H1 (cell line): ENCODE results near the gene AP4B1. TPM values are rescaled to one million over a fixed set of nuclear protein-coding genes. Genes with fewer than 3 reads are reported as not detected.

ENCODE experiments used
- CTCF ChIA-PET: fragments of 300-600 bp; sonication (Branson Sonifier 250); formaldehyde crosslinking; loops from one replicate; lab custom pipeline; 2021; ENCODE audit not compliant: partially characterized antibody; lab: Charles Lee
- POLR2A ChIA-PET: fragments of 300-600 bp; sonication (Branson Sonifier 250); formaldehyde crosslinking; loops from one replicate; lab custom pipeline; 2021; ENCODE audit warnings: inconsistent platforms; ENCODE audit not compliant: partially characterized antibody; lab: Charles Lee
- DNase-seq, 2 experiments: peaks; one replicate each; pipeline versions ENCODE4 v3.0.0 to v3.0.0-alpha.2; 2010 to 2022; ENCODE audit warnings: low spot score in 2 of 2, low read depth in 1 of 2, mixed read lengths in 1 of 2
- FAIRE-seq: peaks from 2 replicates; lab custom pipeline; 2011; peaks lifted over from hg19 to GRCh38; lab: Jason Lieb, UNC
- H2AFZ ChIP-seq: 2 replicates; pipeline ENCODE4 v1.8.1; 2012; ENCODE audit warnings: low read length, inconsistent platforms
- H2AK5ac ChIP-seq: 2 replicates; pipeline ENCODE4 v1.6.1; 2013; ENCODE audit warnings: low read depth, low read length
- H2BK120ac ChIP-seq: replicated peaks from 2 replicates; pipeline ENCODE3; 2013; ENCODE audit warnings: low read depth, low read length, inconsistent platforms
- H2BK12ac ChIP-seq: 2 replicates; pipeline ENCODE4 v1.6.1; 2013; ENCODE audit warnings: low read depth, low read length
- H2BK15ac ChIP-seq: 2 replicates; pipeline ENCODE4 v1.6.1; 2013; ENCODE audit warnings: low read length
- H2BK20ac ChIP-seq: 2 replicates; pipeline ENCODE4 v1.6.1; 2013; ENCODE audit warnings: low read length
- H2BK5ac ChIP-seq: 2 replicates; pipeline ENCODE4 v1.6.1; 2013; ENCODE audit warnings: low read depth, low read length
- H3K14ac ChIP-seq: 2 replicates; pipeline ENCODE4 v1.6.1; 2013; ENCODE audit warnings: inconsistent platforms; ENCODE audit not compliant: insufficient read length
- H3K18ac ChIP-seq: 2 replicates; pipeline ENCODE4 v1.6.1; 2013; ENCODE audit warnings: low read length; ENCODE audit errors: extremely low read depth
- H3K23ac ChIP-seq: 2 replicates; pipeline ENCODE4 v1.6.1; 2013; ENCODE audit warnings: inconsistent platforms; ENCODE audit not compliant: insufficient read length
- H3K23me2 ChIP-seq: 2 replicates; pipeline ENCODE4 v1.6.1; 2013; ENCODE audit warnings: low read depth, low read length
- H3K27ac ChIP-seq: 2 replicates; pipeline ENCODE4 v1.6.1; 2011; ENCODE audit warnings: low read depth, low read length, inconsistent platforms
- H3K27me3 ChIP-seq, 4 experiments: replicated peaks in 1 of 4; 1 replicate in 1 of 4; 2 replicates in 3 of 4; pipeline versions ENCODE4 v1.6.1 to v1.8.1; 2011 to 2013; ENCODE audit warnings: low read length in 3 of 4, mild to moderate bottlenecking in 3 of 4, inconsistent platforms in 2 of 4, mixed read lengths in 2 of 4, moderate library complexity in 1 of 4; ENCODE audit not compliant: control insufficient read depth in 3 of 4, insufficient read depth in 3 of 4; ENCODE audit errors: extremely low read depth in 1 of 4
- H3K36me3 ChIP-seq, 4 experiments: 2 replicates each; pipeline versions ENCODE4 v1.6.1 to v1.8.1; 2011 to 2013; ENCODE audit warnings: mild to moderate bottlenecking in 4 of 4, low read length in 3 of 4, moderate library complexity in 2 of 4, control low read depth in 1 of 4, inconsistent platforms in 1 of 4; ENCODE audit not compliant: insufficient read depth in 4 of 4, control insufficient read depth in 2 of 4
- H3K4ac ChIP-seq: replicated peaks from 2 replicates; pipeline ENCODE3; 2013; ENCODE audit warnings: low read length, low read depth, mixed read lengths, inconsistent platforms; ENCODE audit not compliant: insufficient read length
- H3K4me1 ChIP-seq, 4 experiments: replicated peaks in 1 of 4; 1 replicate in 1 of 4; 2 replicates in 3 of 4; pipeline versions ENCODE4 v1.6.1 to v1.8.1; 2011 to 2013; ENCODE audit warnings: low read length in 3 of 4, inconsistent platforms in 2 of 4, mixed read lengths in 1 of 4; ENCODE audit not compliant: insufficient read depth in 4 of 4, control insufficient read depth in 3 of 4
- H3K4me2 ChIP-seq, 2 experiments: 2 replicates each; pipeline versions ENCODE4 v1.6.1 to v1.8.1; 2011 to 2013; ENCODE audit warnings: low read depth in 2 of 2, low read length in 2 of 2, control low read depth in 1 of 2, inconsistent platforms in 1 of 2, mild to moderate bottlenecking in 1 of 2; ENCODE audit not compliant: insufficient read depth in 1 of 2
- H3K4me3 ChIP-seq, 4 experiments: fragments of 200-600, 300-600 bp in 1 of 4; sonication (generic), shearing (Covaris generic), sonication (Bioruptor Twin) in 1 of 4; 2 replicates each; pipeline versions ENCODE4 v1.5.1 to v1.8.1; 2011 to 2016; ENCODE audit warnings: low read length in 4 of 4, low read depth in 3 of 4, control low read depth in 2 of 4, inconsistent platforms in 2 of 4, mild to moderate bottlenecking in 2 of 4, mixed read lengths in 1 of 4, moderate library complexity in 1 of 4; ENCODE audit not compliant: insufficient read depth in 2 of 4; ENCODE audit errors: extremely low read depth in 1 of 4
- H3K56ac ChIP-seq: replicated peaks from 2 replicates; pipeline ENCODE3; 2013; ENCODE audit warnings: low read depth, mild to moderate bottlenecking, mixed read lengths, low read length, inconsistent platforms; ENCODE audit not compliant: insufficient read length
- H3K79me1 ChIP-seq: 2 replicates; pipeline ENCODE4 v1.6.1; 2013; ENCODE audit warnings: low read depth, low read length, control low read depth
- H3K79me2 ChIP-seq, 2 experiments: 2 replicates each; pipeline versions ENCODE4 v1.6.1 to v1.8.1; 2012 to 2013; ENCODE audit warnings: low read length in 2 of 2, mild to moderate bottlenecking in 2 of 2, inconsistent platforms in 1 of 2; ENCODE audit not compliant: insufficient read depth in 2 of 2, control insufficient read depth in 1 of 2
- H3K9ac ChIP-seq, 4 experiments: replicated peaks in 1 of 4; 1 replicate in 1 of 4; 2 replicates in 3 of 4; pipeline versions ENCODE4 v1.6.1 to v1.8.1; 2011 to 2013; ENCODE audit warnings: low read depth in 3 of 4, low read length in 3 of 4, control low read depth in 2 of 4, mild to moderate bottlenecking in 2 of 4, moderate library complexity in 2 of 4, inconsistent platforms in 1 of 4; ENCODE audit errors: extremely low read depth in 1 of 4
- H3K9me3 ChIP-seq, 2 experiments: 2 replicates each; pipeline versions ENCODE4 v1.6.1 to v1.8.1; 2012 to 2013; ENCODE audit warnings: mild to moderate bottlenecking in 2 of 2, moderate library complexity in 2 of 2, control low read depth in 1 of 2, inconsistent platforms in 1 of 2, low read depth in 1 of 2, low read length in 1 of 2, mixed read lengths in 1 of 2; ENCODE audit not compliant: insufficient read depth in 2 of 2
- H4K20me1 ChIP-seq, 2 experiments: replicated peaks in 1 of 2; 2 replicates each; pipeline versions ENCODE3 to v1.8.1; 2011 to 2013; ENCODE audit warnings: inconsistent platforms in 2 of 2, low read length in 2 of 2, mild to moderate bottlenecking in 1 of 2; ENCODE audit not compliant: insufficient read depth in 2 of 2, control insufficient read depth in 1 of 2
- H4K5ac ChIP-seq: 2 replicates; pipeline ENCODE4 v1.6.1; 2013; ENCODE audit warnings: low read length, low read depth, mixed read lengths, inconsistent platforms; ENCODE audit not compliant: insufficient read length
- H4K8ac ChIP-seq: 2 replicates; pipeline ENCODE4 v1.8.0; 2013; ENCODE audit warnings: mild to moderate bottlenecking, moderate library complexity, low read length, inconsistent platforms; ENCODE audit not compliant: insufficient read depth; ENCODE audit errors: extremely low read depth
- H4K91ac ChIP-seq: replicated peaks from 2 replicates; pipeline ENCODE3; 2013; ENCODE audit warnings: low read length, mixed read lengths, inconsistent platforms; ENCODE audit not compliant: insufficient read length
- BACH1 ChIP-seq: IDR thresholded peaks from 2 replicates; pipeline ENCODE4 v1.6.1; 2012; ENCODE audit warnings: low read length, improper control_type of control experiment
- CBX5 ChIP-seq: fragments of 300-800, 300-1000 bp; sonication (generic); IDR thresholded peaks from 2 replicates; pipeline ENCODE4 v1.7.1; 2016; ENCODE audit warnings: antibody characterized with exemption, low read length, low read depth
- CHD2 ChIP-seq: IDR thresholded peaks from 2 replicates; pipeline ENCODE4 v1.6.1; 2012; ENCODE audit warnings: low read length, improper control_type of control experiment
- CREB1 ChIP-seq: IDR thresholded peaks from 2 replicates; pipeline ENCODE4 v1.6.1; 2012; ENCODE audit warnings: inconsistent platforms
- GABPA ChIP-seq: IDR thresholded peaks from 2 replicates; pipeline ENCODE4 v1.6.1; 2011; ENCODE audit warnings: mild to moderate bottlenecking, low read length, moderate library complexity, borderline replicate concordance; ENCODE audit not compliant: insufficient read depth
- GTF2F1 ChIP-seq: IDR thresholded peaks from 2 replicates; pipeline ENCODE4 v1.6.1; 2012; ENCODE audit warnings: low read depth, low read length, improper control_type of control experiment, borderline replicate concordance
- JUND ChIP-seq: IDR thresholded peaks from 2 replicates; pipeline ENCODE4 v1.6.1; 2011; ENCODE audit warnings: mild to moderate bottlenecking, improper control_type of control experiment, low read length
- NANOG ChIP-seq: IDR thresholded peaks from 2 replicates; pipeline ENCODE4 v1.6.1; 2011; ENCODE audit warnings: low read length, low read depth, mild to moderate bottlenecking, inconsistent platforms; ENCODE audit not compliant: insufficient read depth, poor library complexity, severe bottlenecking
- NRF1 ChIP-seq: IDR thresholded peaks from 2 replicates; pipeline ENCODE4 v1.6.1; 2011; ENCODE audit warnings: mild to moderate bottlenecking, low read depth, low read length, improper control_type of control experiment
- PHF8 ChIP-seq: fragments of 200-600 bp; sonication (generic); conservative IDR thresholded peaks from 2 replicates; pipeline ENCODE4 v1.7.1; 2012; ENCODE audit warnings: low read depth, mild to moderate bottlenecking, inconsistent platforms, low read length, moderate library complexity
- RXRA ChIP-seq: IDR thresholded peaks from 2 replicates; pipeline ENCODE4 v1.6.1; 2011; ENCODE audit warnings: low read depth, mild to moderate bottlenecking, low read length, moderate library complexity; ENCODE audit not compliant: insufficient read depth
- TAF7 ChIP-seq: optimal IDR thresholded peaks from 2 replicates; pipeline ENCODE3; 2011; ENCODE audit warnings: low read depth, mild to moderate bottlenecking, inconsistent platforms, low read length, moderate library complexity, borderline replicate concordance
- TEAD4 ChIP-seq: IDR thresholded peaks from 2 replicates; pipeline ENCODE4 v1.6.1; 2012; ENCODE audit warnings: low read depth, low read length, inconsistent platforms, mixed read lengths
- WGBS, 2 experiments: shearing (Covaris generic) in 1 of 2; methylation state at CpG; one replicate each; pipeline versions ENCODE4 v1.1.6 to v1.1.7; 2013 to 2015; ENCODE audit warnings: low lambda C conversion rate in 2 of 2, mixed read lengths in 2 of 2, inconsistent platforms in 1 of 2, low coverage in 1 of 2, missing lambda C conversion rate in 1 of 2; ENCODE audit not compliant: insufficient replicate concordance in 2 of 2, insufficient coverage in 1 of 2, insufficient read length in 1 of 2; ENCODE audit errors: extremely low coverage in 1 of 2, missing lambda C conversion rate in 1 of 2; 5-methylcytosine and 5-hydroxymethylcytosine counted together
- polyA plus RNA-seq, 7 experiments: library from polyadenylated mRNA; depleted of rRNA in 3 of 7; stranded (reverse) in 5 of 7; unstranded in 2 of 7; fragments of >200 nt in 5 of 7; fragments of 200-250 nt in 2 of 7; gene quantifications; 1 replicate in 5 of 7; 2 replicates in 1 of 7; 4 replicates in 1 of 7; pipeline versions ENCODE4 v1.2.1 to v1.2.3, GENCODE V29; 2011 to 2013; ENCODE audit warnings: missing spikeins in 2 of 7, mixed read lengths in 2 of 7
- total RNA-seq: library from RNA; stranded (reverse); fragmentation: NEBNext Ultra II Directional; extraction: Animal tissue kit (Norgen Biotek cat#: 25700); gene quantifications from 2 replicates; pipeline ENCODE4 v1.2.1, GENCODE V29; 2021

Gene AP4B1
- total and polyA plus RNA-seq, 2 of the 8 experiments (the other 6 are each of a cell fraction or from before 2014, with no cell fraction given), result 8.9 to 9.0 TPM

DNA sequence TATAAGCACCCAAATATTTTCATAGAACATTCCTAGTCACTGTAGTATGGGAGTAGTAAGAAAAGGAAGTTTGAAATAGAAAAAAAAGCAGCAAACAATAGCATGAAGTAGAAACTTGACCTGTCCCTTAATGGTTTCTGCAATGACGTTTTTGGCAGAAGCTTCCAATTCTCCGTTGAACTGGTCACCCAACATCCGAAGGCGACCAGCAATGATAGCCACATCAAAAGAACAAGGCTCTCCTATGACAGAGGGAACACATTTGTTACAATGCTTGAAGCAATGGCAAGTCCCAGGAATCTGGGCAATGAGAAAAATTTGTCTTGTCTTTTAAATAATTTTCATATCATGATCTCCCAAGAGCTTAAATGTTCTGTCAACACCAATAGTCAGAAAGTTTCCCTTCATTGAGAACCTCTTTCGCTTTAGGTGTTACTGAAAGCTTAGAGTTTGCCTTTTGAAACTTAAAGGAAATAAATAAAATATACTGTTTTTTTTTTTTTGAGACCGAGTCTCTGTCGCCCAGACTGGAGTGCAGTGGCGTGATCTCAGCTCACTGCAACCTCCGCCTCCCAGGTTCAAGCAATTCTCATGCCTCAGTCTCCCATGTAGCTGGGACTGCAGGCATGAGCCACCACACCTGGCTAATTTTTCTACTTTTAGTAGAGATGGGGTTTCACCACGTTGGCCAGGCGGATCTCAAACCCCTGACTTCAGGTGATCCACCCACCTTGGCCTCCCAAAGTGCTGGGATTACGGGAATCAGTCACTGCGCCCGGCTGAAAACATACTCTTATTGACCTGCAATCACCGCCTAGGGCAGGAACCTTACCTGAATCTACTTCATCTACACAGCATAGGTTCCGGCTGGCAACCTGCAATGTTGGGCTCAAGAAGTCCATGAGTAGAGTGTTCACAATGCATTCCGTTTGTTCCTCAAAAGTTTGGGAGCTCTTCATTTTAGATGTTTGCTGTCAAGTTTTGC, 17.9 kb downstream of the AP4B1 start:
- Histone ChIP-seq H4K8ac (no peak overlapping the region), H3K56ac (no peak overlapping the region), H2BK120ac (no peak overlapping the region), H4K20me1 (no peaks in the 10 kb centered on the region), H3K4me2 (no peak overlapping the region), H3K9ac (no peak overlapping the region), H2AK5ac (no peak overlapping the region), H3K9me3 (no peaks in the 10 kb centered on the region), H3K14ac (no peak overlapping the region), H4K91ac (no peak overlapping the region), H3K23ac (no peak overlapping the region), H3K27ac (no peak overlapping the region), H2BK20ac (no peak overlapping the region), H3K4me3 (no peak overlapping the region), H3K27me3 (no peaks in the 10 kb centered on the region), H3K4ac (no peak overlapping the region), H4K5ac (no peak overlapping the region), H2BK5ac (no peak overlapping the region), H2BK12ac (no peak overlapping the region), H2BK15ac (no peak overlapping the region), H3K4me1 (no peaks in the 10 kb centered on the region), H2AFZ (no peak overlapping the region), H3K23me2 (no peaks in the 10 kb centered on the region), H3K18ac (no peak overlapping the region), H3K79me1 (no peaks in the 10 kb centered on the region), H3K79me2 (no peaks in the 10 kb centered on the region), H3K36me3 (no peaks in the 10 kb centered on the region)
- ChIA-PET CTCF (interaction anchor here (0.6 to 1.4 kb wide), 2 partner anchors 12 to 97 kb away, joined by 3 read pairs; no protein-coding TSS in a partner anchor), POLR2A (no interaction called here)
- WGBS, 2 experiments, result 90% methylated on average over 17 of the region's 17 CpGs; no CpG with 5 or more reads in 1 of the 2 experiments
- FAIRE-seq (no peak), DNase-seq (no peak)
- TF ChIP-seq CBX5, result no peak
- TF ChIP-seq TEAD4, result no peak
- no peak for TF ChIP-seq CREB1
- no peak for TF ChIP-seq NANOG
- TF ChIP-seq GABPA, result no peak
- no peak for TF ChIP-seq RXRA
- TF ChIP-seq PHF8, result no peak
- no peak for TF ChIP-seq JUND
- no peak for TF ChIP-seq TAF7
- TF ChIP-seq BACH1, result no peak
- no peak for TF ChIP-seq NRF1
- TF ChIP-seq CHD2, result no peak
- TF ChIP-seq GTF2F1, result no peak
